ENCODE measurements around the gene BCL6. TPM values are rescaled to one million over a fixed set of nuclear protein-coding genes. Genes with fewer than 3 reads are reported as not detected.

Gene BCL6
- total and polyA plus RNA-seq, 9 of the 15 experiments (the other 6 are each of a cell fraction or from before 2014, with no cell fraction given): 0.08 to 3.5 (median 1.6) TPM

DNA sequence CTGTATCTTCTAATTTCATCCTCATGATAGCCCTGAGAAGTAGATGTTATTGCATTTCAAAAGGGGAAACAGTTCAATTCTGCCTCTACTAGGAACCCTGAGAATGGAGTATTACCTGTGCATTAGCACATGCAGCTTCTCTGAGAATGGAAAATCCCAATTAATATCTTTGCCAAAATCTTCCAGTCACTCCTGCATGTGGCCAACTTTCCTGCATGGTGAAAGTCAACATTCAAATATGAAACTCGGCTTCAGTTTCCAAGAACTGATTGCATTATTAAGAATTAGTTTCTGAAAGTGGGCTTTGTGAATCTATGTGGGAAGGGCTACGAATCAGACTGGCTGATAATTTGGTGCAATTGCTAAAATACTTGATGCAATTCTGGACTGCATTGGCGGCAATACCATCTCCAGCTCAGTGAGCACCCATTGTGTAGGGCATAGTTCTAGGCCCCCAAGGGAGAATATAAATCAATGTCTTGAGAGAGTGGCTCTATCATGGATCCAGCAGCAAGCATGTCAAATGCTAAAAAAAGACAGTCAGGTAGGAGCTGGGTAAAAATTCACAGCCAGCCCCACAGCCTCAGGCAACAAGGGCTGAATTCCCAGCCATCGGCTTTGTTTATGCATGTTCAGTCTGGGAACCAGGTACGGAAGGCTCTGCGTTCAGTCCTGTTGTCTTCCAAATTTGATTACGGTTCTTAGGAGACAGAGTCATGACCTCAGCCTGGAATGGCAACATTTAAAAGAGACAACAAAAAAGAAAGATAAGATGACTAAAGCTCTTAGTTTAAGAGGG is 18.8 kb upstream of the BCL6 start:
- TF ChIP-seq COPS2 (conservative IDR thresholded peaks at IDR 0.05) (no peak), POU5F1 (IDR thresholded peaks at IDR 0.05; ENCODE audit: borderline replicate concordance, low read depth, low read length, partially characterized antibody) (no peak), MYC (IDR thresholded peaks at IDR 0.05; ENCODE audit: low read depth, low read length) (no peak), MYC (CRISPR knock-in tag; IDR thresholded peaks at IDR 0.05; ENCODE audit: borderline replicate concordance, low read depth) (no peak), SRSF1 (IDR thresholded peaks at IDR 0.05; ENCODE audit: low read depth, low read length) (no peak), DNMT1 (IDR thresholded peaks at IDR 0.05) (no peak), HDAC1 (IDR thresholded peaks at IDR 0.05) (no peak), EGR1 (conservative IDR thresholded peaks at IDR 0.05) (no peak), UBTF (IDR thresholded peaks at IDR 0.05; ENCODE audit: borderline replicate concordance in 1 of 2, low read depth in 2 of 2, low read length in 2 of 2) (no peak), NFXL1 (CRISPR knock-in tag; IDR thresholded peaks at IDR 0.05) (no peak), RHOXF2B (CRISPR knock-in tag; conservative IDR thresholded peaks at IDR 0.05) (no peak), CBFB (CRISPR knock-in tag; IDR thresholded peaks at IDR 0.05) (no peak), ZNF121 (CRISPR knock-in tag; conservative IDR thresholded peaks at IDR 0.05) (no peak), MITF (IDR thresholded peaks at IDR 0.05) (no peak), ZSCAN32 (CRISPR knock-in tag; IDR thresholded peaks at IDR 0.05) (no peak), TSC22D4 (tag; IDR thresholded peaks at IDR 0.05) (no peak), SETDB1 (IDR thresholded peaks at IDR 0.05; ENCODE audit: low read length) (no peak), ZNF583 (CRISPR knock-in tag; IDR thresholded peaks at IDR 0.05) (no peak)
- TF ChIP-seq, protein P1, sequence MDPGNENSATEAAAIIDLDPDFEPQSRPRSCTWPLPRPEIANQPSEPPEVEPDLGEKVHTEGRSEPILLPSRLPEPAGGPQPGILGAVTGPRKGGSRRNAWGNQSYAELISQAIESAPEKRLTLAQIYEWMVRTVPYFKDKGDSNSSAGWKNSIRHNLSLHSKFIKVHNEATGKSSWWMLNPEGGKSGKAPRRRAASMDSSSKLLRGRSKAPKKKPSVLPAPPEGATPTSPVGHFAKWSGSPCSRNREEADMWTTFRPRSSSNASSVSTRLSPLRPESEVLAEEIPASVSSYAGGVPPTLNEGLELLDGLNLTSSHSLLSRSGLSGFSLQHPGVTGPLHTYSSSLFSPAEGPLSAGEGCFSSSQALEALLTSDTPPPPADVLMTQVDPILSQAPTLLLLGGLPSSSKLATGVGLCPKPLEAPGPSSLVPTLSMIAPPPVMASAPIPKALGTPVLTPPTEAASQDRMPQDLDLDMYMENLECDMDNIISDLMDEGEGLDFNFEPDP (CRISPR knock-in tag; IDR thresholded peaks at IDR 0.05): no peak
- Histone ChIP-seq H3K4me1 (replicated peaks in 1 of 2; ENCODE audit: control insufficient read depth in 2 of 2, insufficient read depth in 2 of 2, low read length in 2 of 2) (no peaks in the 10 kb centered on the region), H4K20me1 (replicated peaks; ENCODE audit: control insufficient read depth, insufficient read depth, low read length) (no peaks in the 10 kb centered on the region), H3K79me2 (ENCODE audit: control insufficient read depth, insufficient read depth, low read length) (no peaks in the 10 kb centered on the region), H3K36me3 (ENCODE audit: control insufficient read depth, insufficient read depth, low read length) (no peaks in the 10 kb centered on the region), H3K9me3 (replicated peaks; ENCODE audit: control insufficient read depth, insufficient read depth, low read depth, low read length) (no peaks in the 10 kb centered on the region), H3K4me2 (ENCODE audit: insufficient read depth, low read length) (no peak overlapping the region), H3K27ac (ENCODE audit: extremely low read depth, low read depth, low read length) (no peak overlapping the region), H2AFZ (ENCODE audit: low read depth, low read length) (no peak overlapping the region), H3K27me3 (ENCODE audit: control insufficient read depth in 2 of 2, insufficient read depth in 2 of 2, low read length in 2 of 2) (peaks cover 27 to 28% of the 10 kb centered on the region in 2 experiments; a peak in 3 of 5 replicates), H3K9ac (ENCODE audit: insufficient read depth in 1 of 2, low read depth in 2 of 2, low read length in 2 of 2) (no peak overlapping the region), H3K4me3 (no peak overlapping the region), H3K9me1 (ENCODE audit: control insufficient read depth, insufficient read depth, low read length) (no peaks in the 10 kb centered on the region)
- CTCF ChIA-PET (ENCODE audit: low intra/inter-chr PET ratio): no interaction called here
- FAIRE-seq (no peak), DNase-seq (ENCODE audit: extremely low read depth in 1 of 4, low spot score in 3 of 4) (no peak), ATAC-seq (no peak)
- under 1% methylated on average over 7 of the region's 7 CpGs for WGBS (ENCODE audit: insufficient coverage, low coverage, missing lambda C conversion rate)
- in situ Hi-C loops (cut with MboI): no loop called here
- no TSS peak for BruUV-seq (replicated peaks)
- POLR2A ChIA-PET: no interaction called here
- intact Hi-C loops (cut with micrococcal nuclease): no loop called here
